Measurements from ENCODE around the gene MCF2L2.

Gene MCF2L2

DNA sequence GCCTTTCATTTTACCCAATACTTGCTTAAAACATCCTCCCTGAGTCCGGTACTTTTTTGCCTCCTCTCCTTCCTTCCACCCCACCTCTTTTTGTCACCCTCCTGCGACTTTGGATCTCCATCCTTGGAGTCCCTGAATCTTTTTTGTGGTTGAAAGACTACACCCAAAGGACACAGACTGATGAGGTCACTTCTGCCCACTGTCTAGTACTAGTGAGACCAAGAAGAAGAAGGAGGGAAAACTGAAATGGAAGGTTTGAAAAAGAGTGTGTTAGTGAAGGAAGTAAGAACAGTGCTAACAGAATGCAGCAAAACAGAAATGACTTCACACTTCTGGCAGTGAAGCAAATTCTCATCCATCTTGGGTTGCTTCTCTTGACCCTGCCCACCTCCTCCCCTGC is 168.8 kb downstream of the MCF2L2 start:
- TF ChIP-seq ZNF670 (tag by site-specific recombination; IDR thresholded peaks at IDR 0.05; ENCODE audit: low read depth): no peak
- TF ChIP-seq ZNF433 (tag by site-specific recombination; IDR thresholded peaks at IDR 0.05; ENCODE audit: low read depth): no peak
- TF ChIP-seq ZNF488 (tag by site-specific recombination; IDR thresholded peaks at IDR 0.05): no peak
- no peak for TF ChIP-seq ZNF19 (tag by site-specific recombination; IDR thresholded peaks at IDR 0.05; ENCODE audit: low read depth)
- no peak for TF ChIP-seq ZNF664 (tag by site-specific recombination; IDR thresholded peaks at IDR 0.05)
- no peak for TF ChIP-seq ZNF341 (tag by site-specific recombination; IDR thresholded peaks at IDR 0.05; ENCODE audit: low read depth)
- TF ChIP-seq, protein P1, sequence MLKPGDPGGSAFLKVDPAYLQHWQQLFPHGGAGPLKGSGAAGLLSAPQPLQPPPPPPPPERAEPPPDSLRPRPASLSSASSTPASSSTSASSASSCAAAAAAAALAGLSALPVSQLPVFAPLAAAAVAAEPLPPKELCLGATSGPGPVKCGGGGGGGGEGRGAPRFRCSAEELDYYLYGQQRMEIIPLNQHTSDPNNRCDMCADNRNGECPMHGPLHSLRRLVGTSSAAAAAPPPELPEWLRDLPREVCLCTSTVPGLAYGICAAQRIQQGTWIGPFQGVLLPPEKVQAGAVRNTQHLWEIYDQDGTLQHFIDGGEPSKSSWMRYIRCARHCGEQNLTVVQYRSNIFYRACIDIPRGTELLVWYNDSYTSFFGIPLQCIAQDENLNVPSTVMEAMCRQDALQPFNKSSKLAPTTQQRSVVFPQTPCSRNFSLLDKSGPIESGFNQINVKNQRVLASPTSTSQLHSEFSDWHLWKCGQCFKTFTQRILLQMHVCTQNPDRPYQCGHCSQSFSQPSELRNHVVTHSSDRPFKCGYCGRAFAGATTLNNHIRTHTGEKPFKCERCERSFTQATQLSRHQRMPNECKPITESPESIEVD (tag by site-specific recombination; IDR thresholded peaks at IDR 0.05): no peak
- TF ChIP-seq ZBTB10 (tag by site-specific recombination; IDR thresholded peaks at IDR 0.05): no peak
- TF ChIP-seq ZNF623 (tag by site-specific recombination; IDR thresholded peaks at IDR 0.05): no peak
- CTCF ChIA-PET: no interaction called here

GRCh38 chr3:183259087-183259486 is 169.3 kb downstream of the MCF2L2 start:
- no peak overlapping the region for H3K4me3 ChIP-seq (ENCODE audit: low read depth, low read length)
- CTCF ChIA-PET: interaction anchor here (0.5 kb wide), 1 partner anchor 550 kb away, joined by 3 read pairs; no protein-coding TSS in a partner anchor
- no peaks in the 10 kb centered on the region for H3K36me3 ChIP-seq (ENCODE audit: control insufficient read depth in 2 of 2, insufficient read depth in 1 of 2, low read length in 2 of 2)
- H3K27ac ChIP-seq (ENCODE audit: extremely low read depth, low read depth, low read length): no peak overlapping the region
- no peaks in the 10 kb centered on the region for H3K4me1 ChIP-seq (ENCODE audit: control insufficient read depth, insufficient read depth, low read length)
- no peaks in the 10 kb centered on the region for H3K9me3 ChIP-seq (ENCODE audit: control insufficient read depth, insufficient read depth, low read depth, low read length)
- POLR2A ChIA-PET: no interaction called here
- TF ChIP-seq ZNF473 (tag by site-specific recombination; IDR thresholded peaks at IDR 0.05): no peak
- no peak for TF ChIP-seq ZSCAN16 (tag by site-specific recombination; IDR thresholded peaks at IDR 0.05)
- TF ChIP-seq ZNF394 (tag by site-specific recombination; IDR thresholded peaks at IDR 0.05; ENCODE audit: borderline replicate concordance): no peak
- no peak for TF ChIP-seq ZNF777 (tag by site-specific recombination; IDR thresholded peaks at IDR 0.05; ENCODE audit: borderline replicate concordance)
- TF ChIP-seq GLIS2 (tag by site-specific recombination; IDR thresholded peaks at IDR 0.05): no peak
- no peak for TF ChIP-seq ZNF169 (tag by site-specific recombination; IDR thresholded peaks at IDR 0.05)
- TF ChIP-seq ZNF140 (tag by site-specific recombination; IDR thresholded peaks at IDR 0.05): no peak
- no peak for TF ChIP-seq ZNF621 (tag by site-specific recombination; IDR thresholded peaks at IDR 0.05)
- TF ChIP-seq ZNF16 (tag by site-specific recombination; IDR thresholded peaks at IDR 0.05; ENCODE audit: low read depth): no peak
- no peak for TF ChIP-seq ZNF585B (tag by site-specific recombination; IDR thresholded peaks at IDR 0.05)
- TF ChIP-seq, protein P2, sequence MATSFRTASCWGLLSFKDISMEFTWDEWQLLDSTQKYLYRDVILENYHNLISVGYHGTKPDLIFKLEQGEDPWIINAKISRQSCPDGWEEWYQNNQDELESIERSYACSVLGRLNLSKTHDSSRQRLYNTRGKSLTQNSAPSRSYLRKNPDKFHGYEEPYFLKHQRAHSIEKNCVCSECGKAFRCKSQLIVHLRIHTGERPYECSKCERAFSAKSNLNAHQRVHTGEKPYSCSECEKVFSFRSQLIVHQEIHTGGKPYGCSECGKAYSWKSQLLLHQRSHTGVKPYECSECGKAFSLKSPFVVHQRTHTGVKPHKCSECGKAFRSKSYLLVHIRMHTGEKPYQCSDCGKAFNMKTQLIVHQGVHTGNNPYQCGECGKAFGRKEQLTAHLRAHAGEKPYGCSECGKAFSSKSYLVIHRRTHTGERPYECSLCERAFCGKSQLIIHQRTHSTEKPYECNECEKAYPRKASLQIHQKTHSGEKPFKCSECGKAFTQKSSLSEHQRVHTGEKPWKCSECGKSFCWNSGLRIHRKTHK (tag by site-specific recombination; IDR thresholded peaks at IDR 0.05): no peak
- TF ChIP-seq ZNF555 (tag by site-specific recombination; conservative IDR thresholded peaks at IDR 0.05): no peak
- TF ChIP-seq, protein P3, sequence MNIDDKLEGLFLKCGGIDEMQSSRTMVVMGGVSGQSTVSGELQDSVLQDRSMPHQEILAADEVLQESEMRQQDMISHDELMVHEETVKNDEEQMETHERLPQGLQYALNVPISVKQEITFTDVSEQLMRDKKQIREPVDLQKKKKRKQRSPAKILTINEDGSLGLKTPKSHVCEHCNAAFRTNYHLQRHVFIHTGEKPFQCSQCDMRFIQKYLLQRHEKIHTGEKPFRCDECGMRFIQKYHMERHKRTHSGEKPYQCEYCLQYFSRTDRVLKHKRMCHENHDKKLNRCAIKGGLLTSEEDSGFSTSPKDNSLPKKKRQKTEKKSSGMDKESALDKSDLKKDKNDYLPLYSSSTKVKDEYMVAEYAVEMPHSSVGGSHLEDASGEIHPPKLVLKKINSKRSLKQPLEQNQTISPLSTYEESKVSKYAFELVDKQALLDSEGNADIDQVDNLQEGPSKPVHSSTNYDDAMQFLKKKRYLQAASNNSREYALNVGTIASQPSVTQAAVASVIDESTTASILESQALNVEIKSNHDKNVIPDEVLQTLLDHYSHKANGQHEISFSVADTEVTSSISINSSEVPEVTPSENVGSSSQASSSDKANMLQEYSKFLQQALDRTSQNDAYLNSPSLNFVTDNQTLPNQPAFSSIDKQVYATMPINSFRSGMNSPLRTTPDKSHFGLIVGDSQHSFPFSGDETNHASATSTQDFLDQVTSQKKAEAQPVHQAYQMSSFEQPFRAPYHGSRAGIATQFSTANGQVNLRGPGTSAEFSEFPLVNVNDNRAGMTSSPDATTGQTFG (tag by site-specific recombination; IDR thresholded peaks at IDR 0.05; ENCODE audit: borderline replicate concordance): no peak
- no peak for TF ChIP-seq ZNF280C (tag by site-specific recombination; IDR thresholded peaks at IDR 0.05)

More for the DNA sequence above, 168.8 kb downstream of the MCF2L2 start:
- POLR2A ChIA-PET: no interaction called here
- H3K27ac ChIP-seq (ENCODE audit: extremely low read depth, low read depth, low read length): no peak overlapping the region
- H3K4me3 ChIP-seq (ENCODE audit: low read depth, low read length): no peak overlapping the region
- no peaks in the 10 kb centered on the region for H3K36me3 ChIP-seq (ENCODE audit: control insufficient read depth in 2 of 2, insufficient read depth in 1 of 2, low read length in 2 of 2)
- no peaks in the 10 kb centered on the region for H3K9me3 ChIP-seq (ENCODE audit: control insufficient read depth, insufficient read depth, low read depth, low read length)
- no peaks in the 10 kb centered on the region for H3K4me1 ChIP-seq (ENCODE audit: control insufficient read depth, insufficient read depth, low read length)
